NCI-H526 treated with DMSO at 0.1 percent for 48 hours (cell line): ENCODE results near the gene CEBPE.
"Not testable (repeated sequence)": the region's sequence is repeated elsewhere in the genome, so short reads cannot be mapped to it uniquely, and the experiment has no call there.

Source experiments
- DNase-seq: peaks from one replicate; lab custom pipeline; 2025; lab: John Stamatoyannopoulos, UW

The CEBPE gene

DNA sequence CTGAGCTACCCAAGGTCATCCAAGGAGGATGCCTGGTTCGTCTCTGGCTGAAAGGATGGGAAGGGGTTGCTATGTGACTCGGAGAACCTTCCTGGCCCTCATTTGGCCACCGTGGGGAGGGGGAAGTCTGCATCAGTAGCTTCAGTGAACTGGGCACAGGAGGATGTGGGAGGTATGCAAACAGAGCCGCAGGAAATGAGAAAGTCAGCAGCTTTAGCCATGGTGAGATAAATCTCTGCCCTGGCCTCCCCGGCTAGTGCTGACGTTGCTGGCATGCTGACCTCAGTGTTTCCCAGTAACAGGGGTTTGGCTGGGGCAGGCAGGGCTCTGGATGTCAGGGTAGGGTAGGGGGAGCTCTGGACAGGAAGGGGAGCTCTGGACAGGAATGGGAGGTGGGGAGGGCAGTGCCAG is 2.3 kb upstream of the CEBPE start:
- no peak for DNase-seq

- DNase-seq = peak; percentile 48
Measured at GRCh38 chr14:23120541-23121251, 1.6 kb upstream of the CEBPE start.

DNA sequence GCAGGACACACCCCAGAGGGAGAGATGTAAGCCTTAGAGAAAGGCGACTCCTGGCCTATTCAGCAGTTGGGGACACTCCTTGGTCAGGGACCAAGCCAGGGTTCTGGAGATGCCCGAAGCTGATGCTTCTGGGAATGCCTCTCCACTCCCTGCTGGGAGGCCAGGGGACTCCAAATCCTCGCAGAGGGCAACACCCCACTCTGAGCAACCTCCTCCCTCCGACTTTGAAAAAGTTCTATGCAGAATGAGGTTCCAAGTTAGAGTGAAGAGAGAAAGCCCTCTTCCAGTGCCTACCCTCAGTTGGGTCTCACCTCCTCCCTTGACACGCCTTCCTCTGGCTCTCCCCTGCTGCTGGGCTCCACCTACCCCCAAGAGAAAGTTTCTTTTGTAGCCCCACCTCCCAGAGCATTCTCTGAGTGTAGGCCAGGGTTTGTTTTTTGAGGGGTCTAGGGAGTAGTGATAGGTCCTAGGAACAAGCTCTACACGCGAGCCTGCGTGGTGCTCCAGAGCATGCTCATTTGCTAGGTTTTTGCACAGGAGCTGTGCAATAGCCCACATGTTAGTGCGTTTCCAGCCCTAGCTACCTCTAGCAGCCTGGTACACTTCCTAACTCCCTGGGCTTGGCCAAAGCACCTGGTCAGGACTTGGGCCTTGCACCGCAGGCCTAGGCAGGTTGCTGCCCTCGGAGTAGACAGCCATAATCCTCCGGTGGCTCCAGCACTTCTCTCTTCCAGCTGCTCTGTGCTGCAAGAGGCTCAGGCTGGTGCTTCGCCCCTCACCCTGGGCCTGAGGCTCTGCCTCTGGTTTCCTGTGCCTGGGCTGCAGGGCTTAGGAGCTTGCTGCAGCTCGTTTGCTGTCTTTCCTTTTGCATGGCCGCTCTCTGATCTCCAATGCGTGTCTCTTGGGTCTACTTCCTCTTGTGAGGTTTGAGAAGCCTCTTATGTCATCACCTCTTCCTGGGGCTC is 590 bp upstream of the CEBPE start:
- no peak for DNase-seq

DNA sequence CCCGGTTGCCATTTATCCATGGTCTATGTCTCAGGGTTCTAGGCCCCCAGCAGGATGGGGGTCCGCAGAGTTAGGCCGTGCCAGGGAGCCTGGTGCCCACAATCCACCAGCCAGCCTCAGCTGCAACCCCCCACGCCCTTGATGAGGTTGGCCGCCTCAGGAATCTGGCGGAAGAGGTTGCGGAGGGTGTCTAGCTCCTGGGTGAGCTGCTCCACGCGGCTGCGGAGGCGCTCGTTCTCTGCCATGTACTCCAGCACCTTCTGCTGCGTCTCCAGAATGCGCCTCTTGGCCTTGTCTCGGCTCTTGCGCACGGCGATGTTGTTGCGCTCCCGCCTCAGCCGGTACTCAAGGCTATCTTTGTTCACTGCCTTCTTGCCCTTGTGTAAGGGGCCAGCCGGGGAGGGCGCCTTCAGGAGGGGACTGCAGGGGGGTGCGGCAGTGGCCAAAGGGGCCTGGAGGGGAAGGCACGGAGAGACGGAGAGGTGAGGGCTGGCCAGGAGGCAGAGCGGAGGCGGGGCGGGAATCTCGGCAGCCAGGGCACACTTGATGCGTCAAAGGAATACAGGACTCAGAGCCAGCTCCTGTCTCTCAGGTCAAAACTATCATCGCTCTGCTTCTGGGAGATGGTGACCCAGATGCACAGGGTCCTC is 1.6 kb downstream of the CEBPE start:
- no peak for DNase-seq

GRCh38 chr14:23115918-23116317 is 3.1 kb downstream of the CEBPE start:
- DNase-seq = no peak

- no peak for DNase-seq
Measured at GRCh38 chr14:23115039-23115731, 3.9 kb downstream of the CEBPE start.

GRCh38 chr14:23114669-23115038 is 4.4 kb downstream of the CEBPE start:
- DNase-seq = no peak

- no peak for DNase-seq
Measured at GRCh38 chr14:23114120-23114458, 5.0 kb downstream of the CEBPE start.

DNA sequence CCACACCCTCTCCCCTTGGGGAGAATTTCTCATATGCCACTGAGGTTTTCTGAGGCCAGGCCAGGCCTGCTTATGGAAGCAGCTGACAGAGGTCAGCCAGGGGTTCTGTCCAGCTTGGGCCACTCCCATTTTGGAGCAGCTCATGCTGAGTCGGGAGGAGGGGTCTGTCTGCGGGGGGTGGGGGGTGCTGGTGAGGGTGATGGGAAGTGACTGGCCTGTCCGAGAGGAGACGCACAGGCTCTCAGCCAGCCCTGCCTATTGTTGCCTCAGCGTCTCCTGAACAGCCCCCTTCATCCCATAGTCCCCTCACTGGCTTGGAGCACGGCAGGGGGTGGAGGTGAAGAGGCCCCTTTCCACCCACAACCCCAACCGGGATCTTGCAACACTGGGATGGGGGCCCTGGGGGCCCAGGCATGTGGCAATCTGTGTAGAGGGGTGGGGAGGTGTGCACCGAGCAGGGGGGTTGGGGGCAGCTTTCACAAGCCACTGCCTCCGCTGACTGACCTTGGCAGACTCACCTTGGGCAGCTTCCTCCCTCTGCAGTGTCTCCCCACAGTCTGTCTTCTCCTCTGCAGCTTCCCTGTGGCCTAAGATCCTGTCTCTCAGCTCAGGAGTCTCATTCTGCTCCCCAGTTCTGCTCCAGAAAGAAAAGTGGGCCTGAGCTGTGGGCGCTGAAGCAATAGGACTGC is 5.5 kb downstream of the CEBPE start:
- DNase-seq = no peak

GRCh38 chr14:23112359-23113178 is 6.5 kb downstream of the CEBPE start:
- no peak for DNase-seq

DNA sequence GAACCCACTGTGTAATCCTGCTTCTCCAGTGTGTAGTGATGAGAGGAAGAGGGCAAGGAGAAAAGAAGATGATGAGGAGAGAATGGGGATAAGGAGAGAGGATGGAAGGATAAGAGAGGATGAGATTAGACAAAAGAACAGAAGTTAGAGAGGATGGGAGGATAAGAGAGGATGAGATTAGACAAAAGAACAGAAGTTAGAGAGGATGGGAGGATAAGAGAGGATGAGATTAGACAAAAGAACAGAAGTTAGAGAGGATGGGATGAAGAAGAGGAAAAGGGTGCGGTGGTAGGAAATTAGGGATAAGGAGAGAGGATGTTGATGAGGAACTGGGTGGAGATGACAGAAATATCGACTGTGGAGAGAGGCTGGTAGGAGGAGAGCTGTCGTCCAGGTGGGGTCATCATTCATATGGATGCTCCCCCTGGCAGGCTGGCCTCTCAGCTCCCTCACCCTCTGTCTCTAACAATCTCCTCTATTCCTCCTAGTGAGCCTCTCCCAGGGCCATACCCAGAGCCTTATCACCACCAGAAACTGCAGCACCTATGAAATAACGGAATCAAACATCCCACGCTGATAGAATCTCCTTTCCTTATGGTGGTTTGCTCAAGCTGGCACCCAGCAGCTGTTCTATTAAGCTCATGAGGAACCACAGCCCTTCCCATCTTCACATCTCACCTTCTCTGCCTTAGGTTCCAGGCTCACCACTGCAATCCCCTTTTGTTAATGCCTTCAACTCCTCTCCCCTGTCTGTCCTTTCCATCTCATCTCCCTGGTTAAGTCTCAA is 8.3 kb downstream of the CEBPE start:
- no peak for DNase-seq

DNA sequence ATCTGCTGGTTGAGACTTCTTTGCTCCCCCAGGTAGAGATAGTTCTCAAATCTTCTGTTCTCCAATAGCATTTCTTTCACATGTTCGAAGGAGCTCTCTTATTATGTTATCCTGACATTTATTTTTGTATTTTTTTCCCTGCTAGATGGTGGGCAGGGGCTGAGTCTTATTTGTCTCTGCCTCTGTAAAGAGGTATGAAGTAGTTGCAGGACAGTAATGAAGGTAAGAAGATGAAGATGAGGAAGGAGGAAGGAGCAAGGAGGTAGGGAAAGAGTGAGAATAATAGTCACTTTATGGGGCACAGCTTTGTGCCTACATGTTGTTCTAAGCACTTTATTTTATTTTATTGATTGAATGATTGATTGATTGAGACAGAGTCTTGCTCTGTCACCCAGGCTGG is 9.3 kb downstream of the CEBPE start:
- no peak for DNase-seq

- DNase-seq = not testable (repeated sequence)
Measured at GRCh38 chr14:23108169-23108568, 10.9 kb downstream of the CEBPE start.

GRCh38 chr14:23107620-23108019 is 11.4 kb downstream of the CEBPE start:
- not testable (repeated sequence) for DNase-seq

DNA sequence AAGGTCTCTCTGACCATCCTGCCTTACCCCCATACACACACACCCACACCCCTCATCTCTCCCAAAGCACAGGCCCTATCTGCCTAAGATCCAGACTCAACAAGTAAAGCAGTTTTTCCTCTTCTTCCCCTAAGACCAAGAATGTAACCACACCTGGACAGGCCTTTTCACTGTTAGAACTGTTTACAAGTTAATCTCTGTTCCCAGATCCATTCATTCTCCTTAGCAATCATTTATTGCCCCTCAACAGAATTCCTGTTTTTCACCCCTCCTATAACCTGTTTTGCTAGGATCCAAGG is 12.4 kb downstream of the CEBPE start:
- no peak for DNase-seq

DNA sequence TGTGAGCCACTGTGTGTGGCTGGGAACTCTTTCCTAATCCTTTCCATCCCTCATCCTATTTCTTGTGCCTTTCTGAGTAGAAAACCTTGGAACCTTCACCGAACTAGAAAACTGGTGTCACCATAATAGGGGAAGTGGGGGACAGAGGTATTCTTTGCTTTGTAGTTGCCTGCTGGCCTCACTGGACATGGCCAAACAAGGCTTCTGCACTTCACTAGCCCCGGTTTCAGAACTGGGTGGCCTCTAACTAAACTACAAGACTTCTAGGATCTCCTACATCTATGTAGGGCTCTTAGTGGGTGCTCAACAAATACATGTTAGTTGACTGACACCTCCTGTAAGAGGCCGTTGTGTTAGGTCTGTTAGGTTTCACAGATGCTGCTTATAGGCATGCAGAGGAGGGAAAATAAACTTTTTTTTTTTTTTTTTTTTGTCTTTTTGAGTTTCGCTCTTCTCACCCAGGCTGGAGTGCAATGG is 13.7 kb downstream of the CEBPE start:
- no peak for DNase-seq

- DNase-seq = no peak
Measured at GRCh38 chr14:23104591-23105347, 14.3 kb downstream of the CEBPE start, which contains the start of gene CIROP. CIROP (minus strand) TSS chr14:23104989; CDS start chr14:23104920, 69 bp downstream.

GRCh38 chr14:23104070-23104590 is 14.9 kb downstream of the CEBPE start:
- no peak for DNase-seq

DNA sequence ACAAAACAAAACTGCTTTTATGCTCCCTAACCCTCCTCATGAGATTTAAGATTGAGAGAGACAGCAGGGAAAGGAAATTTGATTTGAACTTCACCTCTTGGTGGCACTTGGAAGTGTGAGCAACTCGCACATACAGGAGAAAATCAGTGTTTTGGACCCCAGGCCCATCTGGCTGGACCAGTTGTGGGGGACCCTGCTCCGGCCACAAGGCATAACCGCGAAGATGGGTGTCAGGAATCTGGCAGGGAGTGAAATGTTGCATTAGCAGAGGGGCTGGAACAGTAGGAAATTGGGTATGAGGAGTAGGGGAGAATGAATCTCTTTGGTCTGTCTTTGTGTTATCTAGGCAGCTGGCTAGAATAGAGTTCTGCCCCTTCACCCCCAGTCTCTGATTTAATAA is 15.5 kb downstream of the CEBPE start:
- no peak for DNase-seq
